ENCODE results near the gene C2CD5.

DNA sequence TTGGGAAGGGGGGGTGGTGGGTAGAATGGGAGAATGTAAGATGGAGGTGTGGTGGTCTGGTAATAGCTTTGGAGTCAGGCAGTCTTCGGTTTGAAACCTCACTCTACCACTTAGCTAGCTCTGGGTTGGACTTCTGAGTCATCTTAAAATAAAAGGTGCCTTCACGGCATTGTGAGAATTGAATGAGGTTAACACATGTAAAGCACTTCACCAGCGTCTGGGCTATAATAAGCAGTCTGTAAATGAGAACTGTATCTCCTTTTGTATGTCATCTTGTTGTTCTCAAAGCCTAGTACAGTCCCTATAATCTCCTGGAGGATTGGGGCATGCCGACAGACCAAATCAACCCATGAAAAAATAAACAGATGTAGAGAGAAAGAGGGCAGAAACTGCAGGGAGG, 11.2 kb downstream of the C2CD5 start:
- TF ChIP-seq, protein P1, sequence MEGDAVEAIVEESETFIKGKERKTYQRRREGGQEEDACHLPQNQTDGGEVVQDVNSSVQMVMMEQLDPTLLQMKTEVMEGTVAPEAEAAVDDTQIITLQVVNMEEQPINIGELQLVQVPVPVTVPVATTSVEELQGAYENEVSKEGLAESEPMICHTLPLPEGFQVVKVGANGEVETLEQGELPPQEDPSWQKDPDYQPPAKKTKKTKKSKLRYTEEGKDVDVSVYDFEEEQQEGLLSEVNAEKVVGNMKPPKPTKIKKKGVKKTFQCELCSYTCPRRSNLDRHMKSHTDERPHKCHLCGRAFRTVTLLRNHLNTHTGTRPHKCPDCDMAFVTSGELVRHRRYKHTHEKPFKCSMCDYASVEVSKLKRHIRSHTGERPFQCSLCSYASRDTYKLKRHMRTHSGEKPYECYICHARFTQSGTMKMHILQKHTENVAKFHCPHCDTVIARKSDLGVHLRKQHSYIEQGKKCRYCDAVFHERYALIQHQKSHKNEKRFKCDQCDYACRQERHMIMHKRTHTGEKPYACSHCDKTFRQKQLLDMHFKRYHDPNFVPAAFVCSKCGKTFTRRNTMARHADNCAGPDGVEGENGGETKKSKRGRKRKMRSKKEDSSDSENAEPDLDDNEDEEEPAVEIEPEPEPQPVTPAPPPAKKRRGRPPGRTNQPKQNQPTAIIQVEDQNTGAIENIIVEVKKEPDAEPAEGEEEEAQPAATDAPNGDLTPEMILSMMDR (IDR thresholded peaks at IDR 0.05; ENCODE audit: low read depth, low read length): no peak
- no peak for TF ChIP-seq EZH2phosphoT487 (IDR thresholded peaks at IDR 0.05; ENCODE audit: low read depth)

All from OCI-LY3 (cell line).